Spleen (tissue), 11 donors: ENCODE measurements around the gene LITAF. TPM values are rescaled to one million over a fixed set of nuclear protein-coding genes. Genes with fewer than 3 reads are reported as not detected.

ENCODE experiments used
- DNase-seq: peaks from one replicate; pipeline ENCODE4 v3.0.0-alpha.2; 2020
- H3K27ac ChIP-seq, 8 donors: fragments of 200-600 bp; sonication (generic) in 7 of 8; 1 replicate in 4 of 8; 2 replicates in 4 of 8; pipeline versions ENCODE4 v1.5.0 to v1.8.0; 2016 to 2021; ENCODE audit warnings: inconsistent platforms in 4 of 8, mild to moderate bottlenecking in 4 of 8, moderate library complexity in 1 of 8
- H3K27me3 ChIP-seq, 7 donors: fragments of 200-600 bp; sonication (generic) in 6 of 7; replicated peaks in 1 of 7; 1 replicate in 4 of 7; 2 replicates in 3 of 7; pipeline versions ENCODE4 v1.5.0 to v1.8.0; 2016 to 2021; ENCODE audit warnings: inconsistent platforms in 3 of 7, mild to moderate bottlenecking in 1 of 7
- H3K36me3 ChIP-seq, 6 donors: fragments of 200-600 bp; sonication (generic) in 5 of 6; 1 replicate in 4 of 6; 2 replicates in 2 of 6; pipeline versions ENCODE4 v1.5.0 to v1.8.0; 2016 to 2021; ENCODE audit warnings: inconsistent platforms in 2 of 6
- H3K4me1 ChIP-seq, 6 donors: fragments of 200-600 bp; sonication (generic) in 5 of 6; 1 replicate in 3 of 6; 2 replicates in 3 of 6; pipeline versions ENCODE4 v1.5.0 to v1.8.0; 2016 to 2021; ENCODE audit warnings: inconsistent platforms in 3 of 6
- H3K4me3 ChIP-seq, 8 donors: fragments of 200-600 bp; sonication (generic) in 7 of 8; 1 replicate in 4 of 8; 2 replicates in 4 of 8; pipeline versions ENCODE4 v1.5.0 to v1.8.0; 2016 to 2021; ENCODE audit warnings: inconsistent platforms in 4 of 8, mild to moderate bottlenecking in 4 of 8, moderate library complexity in 2 of 8
- H3K9me3 ChIP-seq, 8 donors: fragments of 200-600 bp; sonication (generic) in 7 of 8; 1 replicate in 4 of 8; 2 replicates in 4 of 8; pipeline versions ENCODE4 v1.5.0 to v1.8.0; 2016 to 2021; ENCODE audit warnings: inconsistent platforms in 4 of 8
- CTCF ChIP-seq, 11 experiments: fragments of 200-600 bp in 7 of 11; fragments of 450-650 bp in 4 of 11; sonication (generic) in 4 of 11; IDR thresholded peaks in 8 of 11; conservative IDR thresholded peaks in 3 of 11; 1 replicate in 7 of 11; 2 replicates in 4 of 11; pipeline versions ENCODE4 v1.4.0 to v1.8.0; 2016 to 2021; ENCODE audit warnings: antibody characterized with exemption in 11 of 11, inconsistent platforms in 4 of 11, mild to moderate bottlenecking in 1 of 11
- POLR2A ChIP-seq, 3 donors: fragments of 450-650 bp; IDR thresholded peaks; one replicate each; pipeline ENCODE4 v1.5.1; 2017; ENCODE audit warnings: antibody characterized with exemption in 3 of 3, mild to moderate bottlenecking in 1 of 3
- POLR2AphosphoS5 ChIP-seq, 3 donors: sonication (generic); formaldehyde crosslinking; IDR thresholded peaks; one replicate each; pipeline ENCODE4 v1.5.1; 2017; ENCODE audit warnings: antibody characterized with exemption in 3 of 3
- WGBS, 5 donors: extraction: QIAGEN DNeasy Blood & Tissue Kit in 3 of 5; methylation state at CpG; one replicate each; pipeline versions ENCODE4 v1.1.5 to v1.1.7; 2013 to 2018; 5-methylcytosine and 5-hydroxymethylcytosine counted together
- intact Hi-C: fragments of 100-400 bp; cut with DNase I; formaldehyde crosslinking; loops from one replicate; pipeline ENCODE4 v1.15.0; 2023; ENCODE audit warnings: low total_unique reads
- polyA plus RNA-seq, 3 donors: library from polyadenylated mRNA; stranded (reverse); fragments of 200-250 nt; gene quantifications; one replicate each; pipeline ENCODE4 v1.2.1, GENCODE V29; 2013
- total RNA-seq, 7 donors: library from RNA; depleted of rRNA in 3 of 7; stranded (reverse); fragments of >200 nt in 3 of 7; fragmentation: NEBNext Ultra II Directional in 4 of 7; extraction: Animal tissue kit (Norgen Biotek cat#: 25700) in 4 of 7; gene quantifications; one replicate each; pipeline versions ENCODE4 v1.1.0 to v1.2.1, GENCODE V29; 2016 to 2021
- donor health status: healthy with polysubstance abuse.
- donor health status: DM: no; HTN: no; CAD: no; lungs with moderate emphysema.
- donor health status: DM: no; HTN: no; CAD: no.
- donor health status: Bipolar disorder and iron deficiency.
- donor health status: healthy.
- donor health status: DM: no; HTN: no; CAD: no.
- donor health status: DM: yes; HTN: yes; CAD: no.

Gene LITAF
- total and polyA plus RNA-seq, 10 donors: 55.8 to 312 (median 162) TPM

DNA sequence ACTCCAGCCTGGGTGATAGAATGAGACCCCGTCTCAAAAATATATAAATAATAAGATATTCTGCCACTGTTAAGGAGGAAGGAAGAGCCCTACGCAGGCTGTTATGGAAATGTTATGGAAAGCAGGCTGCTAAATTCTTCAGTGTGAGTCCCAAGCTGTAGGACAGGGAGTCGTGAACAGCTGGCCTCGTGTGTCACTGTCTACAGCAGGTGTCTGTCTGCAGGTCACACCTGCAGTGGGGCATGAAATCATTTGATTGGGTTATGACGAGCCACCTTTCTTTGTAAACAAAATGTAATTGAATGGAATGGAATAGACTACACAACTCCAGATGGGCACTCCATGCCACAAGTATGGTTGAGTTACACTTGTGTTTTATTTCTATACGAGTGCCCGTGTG is 15.6 kb upstream of the LITAF start:
- H3K4me3 ChIP-seq: no peak overlapping the region
- intact Hi-C loops: no loop called here
- WGBS, 5 donors: 74 to 84% (median 75%) methylated on average over 7 of the region's 7 CpGs
- DNase-seq: no peak
- H3K4me1 ChIP-seq: peaks cover 4 to 70% (median 24%) of the 10 kb centered on the region in 6 donors
- H3K27ac ChIP-seq: peak overlapping the region in 2 of 8 donors; percentile 74 to 82
- H3K9me3 ChIP-seq: no peaks in the 10 kb centered on the region
- peaks cover 0 to 9% (median 0%) of the 10 kb centered on the region in 7 donors for H3K27me3 ChIP-seq
- H3K36me3 ChIP-seq: no peaks in the 10 kb centered on the region
- TF ChIP-seq POLR2AphosphoS5 (IDR thresholded peaks at IDR 0.05): no peak
- TF ChIP-seq CTCF (IDR thresholded peaks at IDR 0.05 in 8 of 11, conservative IDR thresholded peaks at IDR 0.05 in 3 of 11): no peak
- TF ChIP-seq POLR2A (IDR thresholded peaks at IDR 0.05): no peak

DNA sequence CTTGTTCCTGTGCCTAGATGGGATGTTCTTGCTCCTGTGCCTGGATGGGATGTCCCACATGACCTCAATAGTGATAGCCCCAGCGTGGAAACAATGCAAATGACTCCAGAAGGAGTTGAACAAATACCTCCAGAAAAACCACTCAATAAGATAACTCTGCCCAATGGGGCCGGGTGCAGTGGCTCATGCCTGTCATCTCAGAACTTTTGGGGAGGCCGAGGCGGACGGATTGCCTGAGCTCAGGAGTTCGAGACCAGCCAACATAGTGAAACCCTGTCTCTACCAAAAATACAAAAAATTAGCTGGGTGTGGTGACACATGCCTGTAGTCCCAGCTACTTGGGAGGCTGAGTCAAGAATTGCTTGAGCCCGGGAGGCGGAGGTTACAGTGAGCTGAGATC is 15.2 kb upstream of the LITAF start:
- no peaks in the 10 kb centered on the region for H3K36me3 ChIP-seq
- peak; percentile 53 for DNase-seq
- intact Hi-C loops: no loop called here
- H3K27ac ChIP-seq: peak overlapping the region in 1 of 8 donors; percentile 82
- WGBS, 5 donors: 86 to 96% (median 94%) methylated on average over 8 of the region's 8 CpGs
- no peaks in the 10 kb centered on the region for H3K9me3 ChIP-seq
- no peak overlapping the region for H3K4me3 ChIP-seq
- TF ChIP-seq POLR2AphosphoS5 (IDR thresholded peaks at IDR 0.05): no peak
- no peak for TF ChIP-seq CTCF (IDR thresholded peaks at IDR 0.05 in 8 of 11, conservative IDR thresholded peaks at IDR 0.05 in 3 of 11)
- TF ChIP-seq POLR2A (IDR thresholded peaks at IDR 0.05): no peak
- peaks cover 0 to 9% (median 0%) of the 10 kb centered on the region in 7 donors for H3K27me3 ChIP-seq
- H3K4me1 ChIP-seq: peaks cover 5 to 74% (median 28%) of the 10 kb centered on the region in 6 donors

- Histone ChIP-seq H3K27me3 (peaks cover 0 to 9% (median 0%) of the 10 kb centered on the region in 7 donors), H3K9me3 (no peaks in the 10 kb centered on the region), H3K4me3 (no peak overlapping the region), H3K36me3 (no peaks in the 10 kb centered on the region), H3K4me1 (peaks cover 5 to 78% (median 30%) of the 10 kb centered on the region in 6 donors), H3K27ac (peak overlapping the region in 1 of 8 donors; percentile 13)
- TF ChIP-seq POLR2AphosphoS5 (IDR thresholded peaks at IDR 0.05): no peak
- 85 to 92% (median 90%) methylated on average over 8 of the region's 8 CpGs for WGBS, 5 donors
- intact Hi-C loops: no loop called here
- DNase-seq: peak; percentile 39
Observed at GRCh38 chr16:11601425-11601824, 14.7 kb upstream of the LITAF start.

DNA sequence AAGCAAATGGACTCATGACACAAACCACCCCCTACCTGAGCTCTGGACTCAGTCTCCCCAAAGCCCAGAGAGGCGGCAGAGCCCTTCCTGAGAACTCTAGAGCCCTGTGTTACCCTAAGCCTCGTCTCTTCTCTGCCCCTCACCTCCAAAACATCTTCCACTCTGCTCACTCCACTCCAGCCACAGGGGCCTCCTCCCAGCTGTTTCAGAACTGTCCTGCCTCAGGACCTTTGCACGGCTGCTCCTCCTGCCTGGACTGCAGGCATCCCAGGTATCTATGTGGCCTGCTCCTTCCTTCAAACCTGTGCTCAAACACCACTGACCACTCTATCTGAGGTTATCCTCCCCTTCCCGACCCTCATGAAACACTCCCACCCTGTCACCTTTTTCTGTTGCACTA is 12.9 kb upstream of the LITAF start:
- intact Hi-C loops: no loop called here
- no peaks in the 10 kb centered on the region for H3K36me3 ChIP-seq
- H3K4me1 ChIP-seq: peaks cover 5 to 76% (median 25%) of the 10 kb centered on the region in 6 donors
- no peak for TF ChIP-seq CTCF (IDR thresholded peaks at IDR 0.05 in 8 of 11, conservative IDR thresholded peaks at IDR 0.05 in 3 of 11)
- no peak for TF ChIP-seq POLR2A (IDR thresholded peaks at IDR 0.05)
- TF ChIP-seq POLR2AphosphoS5 (IDR thresholded peaks at IDR 0.05): no peak
- 90 to 94% (median 92%) methylated on average over 4 of the region's 4 CpGs for WGBS, 5 donors
- H3K27me3 ChIP-seq: peaks cover 0 to 9% (median 0%) of the 10 kb centered on the region in 7 donors
- DNase-seq: peak; percentile 41
- peak overlapping the region in 7 of 8 donors; percentile 76 to 94 (median 89) for H3K27ac ChIP-seq
- no peaks in the 10 kb centered on the region for H3K9me3 ChIP-seq
- H3K4me3 ChIP-seq: peak overlapping the region in 1 of 8 donors; percentile 57
